Calu3 (cell line): ENCODE data around the gene CTSW. TPM values are rescaled to one million over a fixed set of nuclear protein-coding genes. Genes with fewer than 3 reads are reported as not detected.
A peak's percentile ranks its signal among the peaks of the same experiment; 100 is the strongest.

Source experiments
- BruUV-seq: library from RNA; stranded (reverse); fragments of 400-500 nt; replicated peaks from 2 replicates; lab custom pipeline; 2021; lab: Mats Ljungman, UMichigan
- CTCF ChIA-PET: fragments of 300-600 bp; sonication (Branson Sonifier 250); formaldehyde crosslinking; loops from one replicate; lab custom pipeline; 2022; ENCODE audit warnings: antibody characterized with exemption; lab: Charles Lee
- DNase-seq: peaks from one replicate; pipeline ENCODE4 v3.0.0; 2022
- H3K27ac Mint-ChIP-seq: one replicate; pipeline ENCODE4 v1.8.0; 2022; ENCODE audit warnings: mixed read lengths; ENCODE audit not compliant: unreplicated experiment
- H3K27me3 Mint-ChIP-seq: one replicate; pipeline ENCODE4 v1.8.0; 2022; ENCODE audit warnings: mixed read lengths; ENCODE audit not compliant: unreplicated experiment
- H3K36me3 Mint-ChIP-seq: one replicate; pipeline ENCODE4 v1.8.0; 2022; ENCODE audit warnings: mild to moderate bottlenecking, moderate library complexity, mixed read lengths; ENCODE audit not compliant: insufficient read depth, unreplicated experiment
- H3K4me1 Mint-ChIP-seq: one replicate; pipeline ENCODE4 v1.8.0; 2022; ENCODE audit warnings: mild to moderate bottlenecking, low read depth, mixed read lengths; ENCODE audit not compliant: unreplicated experiment
- H3K4me3 Mint-ChIP-seq: one replicate; pipeline ENCODE4 v1.8.0; 2022; ENCODE audit warnings: mild to moderate bottlenecking, low read depth, moderate library complexity, mixed read lengths; ENCODE audit not compliant: unreplicated experiment
- H3K9me3 Mint-ChIP-seq: one replicate; pipeline ENCODE4 v1.8.0; 2022; ENCODE audit warnings: low read depth, mixed read lengths; ENCODE audit not compliant: unreplicated experiment
- CTCF ChIP-seq: fragments of 200-600 bp; IDR thresholded peaks from one replicate; pipeline ENCODE4 v1.8.0; 2022; ENCODE audit warnings: antibody characterized with exemption; ENCODE audit not compliant: unreplicated experiment
- intact Hi-C: fragments of 100-400 bp; cut with micrococcal nuclease; formaldehyde crosslinking; loops from one replicate; pipeline ENCODE4 v1.10.0; 2022; ENCODE audit not compliant: unreplicated experiment
- total RNA-seq: library from RNA; stranded (reverse); gene quantifications from 2 replicates; pipeline ENCODE4 v1.2.3, GENCODE V29; 2022

CTSW gene
- total RNA-seq, 1 experiment from 2014 or later, result not detected

GRCh38 chr11:65903068-65903481, 23.4 kb downstream of the CTSW start:
- intact Hi-C loops, result no loop called here
- peak overlapping the region; percentile 97 for H3K27ac Mint-ChIP-seq

GRCh38 chr11:65903715-65904114, 24.1 kb downstream of the CTSW start:
- Mint-ChIP-seq H3K4me3 (peak overlapping the region; percentile 22), H3K27me3 (no peaks in the 10 kb centered on the region), H3K36me3 (peaks cover 47% of the 10 kb centered on the region), H3K4me1 (peaks cover 48% of the 10 kb centered on the region), H3K9me3 (no peaks in the 10 kb centered on the region), H3K27ac (peak overlapping the region; percentile 97)
- TF ChIP-seq CTCF, result no peak
- BruUV-seq, result no TSS peak
- DNase-seq, result no peak
- intact Hi-C loops, result no loop called here
- CTCF ChIA-PET, result no interaction called here

More at GRCh38 chr11:65903068-65903481, 23.4 kb downstream of the CTSW start:
- H3K4me1 Mint-ChIP-seq, result peaks cover 46% of the 10 kb centered on the region
- peaks cover 54% of the 10 kb centered on the region for H3K36me3 Mint-ChIP-seq
- H3K4me3 Mint-ChIP-seq, result peak overlapping the region; percentile 22
- peak; percentile 85 for DNase-seq
- H3K9me3 Mint-ChIP-seq, result no peaks in the 10 kb centered on the region
- no TSS peak for BruUV-seq
- no peaks in the 10 kb centered on the region for H3K27me3 Mint-ChIP-seq
- TF ChIP-seq CTCF, result no peak
- CTCF ChIA-PET, result interaction anchor here (0.6 to 0.9 kb wide), 3 partner anchors 11 to 151 kb away, joined by 3 to 5 read pairs (median 3); partner anchors contain the start of gene FIBP

GRCh38 chr11:65906602-65907001, 27.0 kb downstream of the CTSW start:
- no peak for TF ChIP-seq CTCF
- BruUV-seq, result no TSS peak
- peak overlapping the region; percentile 63 for H3K27ac Mint-ChIP-seq
- peaks cover 56% of the 10 kb centered on the region for H3K4me1 Mint-ChIP-seq
- CTCF ChIA-PET, result interaction anchor here (0.7 kb wide), 1 partner anchor 62 kb away, joined by 3 read pairs; no protein-coding TSS in a partner anchor
- H3K4me3 Mint-ChIP-seq, result no peak overlapping the region
- H3K9me3 Mint-ChIP-seq, result no peaks in the 10 kb centered on the region
- H3K27me3 Mint-ChIP-seq, result no peaks in the 10 kb centered on the region
- intact Hi-C loops, result no loop called here
- H3K36me3 Mint-ChIP-seq, result peaks cover 23% of the 10 kb centered on the region
- DNase-seq, result no peak

GRCh38 chr11:65907878-65908277, 28.2 kb downstream of the CTSW start:
- peaks cover 56% of the 10 kb centered on the region for H3K4me1 Mint-ChIP-seq
- intact Hi-C loops, result no loop called here
- peaks cover 12% of the 10 kb centered on the region for H3K36me3 Mint-ChIP-seq
- peak overlapping the region; percentile 56 for H3K27ac Mint-ChIP-seq
- H3K27me3 Mint-ChIP-seq, result no peaks in the 10 kb centered on the region
- DNase-seq, result no peak
- TF ChIP-seq CTCF, result no peak
- H3K4me3 Mint-ChIP-seq, result no peak overlapping the region
- CTCF ChIA-PET, result interaction anchor here (0.7 kb wide), 1 partner anchor 26 kb away, joined by 4 read pairs; no protein-coding TSS in a partner anchor
- no TSS peak for BruUV-seq
- H3K9me3 Mint-ChIP-seq, result no peaks in the 10 kb centered on the region
